ENCODE results near the gene WRNIP1.

DNA sequence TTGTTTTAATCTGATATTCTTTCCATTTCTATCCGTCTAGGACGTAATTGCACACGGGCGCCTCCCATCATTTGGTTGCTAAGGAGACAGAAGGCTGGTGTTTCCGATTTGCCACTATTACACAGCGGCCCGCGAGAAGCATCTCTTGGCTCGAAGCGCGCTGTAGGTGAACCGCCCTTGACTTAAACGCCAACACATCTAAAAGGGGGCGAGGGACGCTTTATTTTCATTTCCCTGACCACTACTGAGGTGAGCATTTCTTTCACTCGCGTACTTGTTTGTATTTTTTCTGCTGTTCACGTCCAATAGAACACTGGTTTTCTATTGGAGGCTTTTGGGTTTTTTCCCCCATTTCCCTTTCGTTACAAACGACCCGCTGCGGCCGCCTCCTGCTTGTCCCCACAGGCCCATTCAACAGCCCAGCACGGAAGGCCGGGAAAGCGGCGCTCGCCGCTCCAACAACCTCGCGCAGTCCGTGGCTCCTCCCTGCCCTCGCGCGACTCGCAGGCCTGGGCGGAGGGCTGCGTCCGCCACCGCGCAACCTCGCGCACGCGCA lies 505 bp upstream of the WRNIP1 start:
- no peak for TF ChIP-seq ZFX (IDR thresholded peaks at IDR 0.05)
- TF ChIP-seq, protein P1, sequence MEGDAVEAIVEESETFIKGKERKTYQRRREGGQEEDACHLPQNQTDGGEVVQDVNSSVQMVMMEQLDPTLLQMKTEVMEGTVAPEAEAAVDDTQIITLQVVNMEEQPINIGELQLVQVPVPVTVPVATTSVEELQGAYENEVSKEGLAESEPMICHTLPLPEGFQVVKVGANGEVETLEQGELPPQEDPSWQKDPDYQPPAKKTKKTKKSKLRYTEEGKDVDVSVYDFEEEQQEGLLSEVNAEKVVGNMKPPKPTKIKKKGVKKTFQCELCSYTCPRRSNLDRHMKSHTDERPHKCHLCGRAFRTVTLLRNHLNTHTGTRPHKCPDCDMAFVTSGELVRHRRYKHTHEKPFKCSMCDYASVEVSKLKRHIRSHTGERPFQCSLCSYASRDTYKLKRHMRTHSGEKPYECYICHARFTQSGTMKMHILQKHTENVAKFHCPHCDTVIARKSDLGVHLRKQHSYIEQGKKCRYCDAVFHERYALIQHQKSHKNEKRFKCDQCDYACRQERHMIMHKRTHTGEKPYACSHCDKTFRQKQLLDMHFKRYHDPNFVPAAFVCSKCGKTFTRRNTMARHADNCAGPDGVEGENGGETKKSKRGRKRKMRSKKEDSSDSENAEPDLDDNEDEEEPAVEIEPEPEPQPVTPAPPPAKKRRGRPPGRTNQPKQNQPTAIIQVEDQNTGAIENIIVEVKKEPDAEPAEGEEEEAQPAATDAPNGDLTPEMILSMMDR (IDR thresholded peaks at IDR 0.05 in 2 of 3, conservative IDR thresholded peaks at IDR 0.05 in 1 of 3; ENCODE audit: borderline replicate concordance in 1 of 3, insufficient read depth in 1 of 3, low read depth in 2 of 3, low read length in 2 of 3) = no peak
- TF ChIP-seq EZH2 (IDR thresholded peaks at IDR 0.05) = no peak
- TF ChIP-seq ZNF274 (IDR thresholded peaks at IDR 0.05; ENCODE audit: low read depth, low read length) = no peak
- TF ChIP-seq, protein P2, sequence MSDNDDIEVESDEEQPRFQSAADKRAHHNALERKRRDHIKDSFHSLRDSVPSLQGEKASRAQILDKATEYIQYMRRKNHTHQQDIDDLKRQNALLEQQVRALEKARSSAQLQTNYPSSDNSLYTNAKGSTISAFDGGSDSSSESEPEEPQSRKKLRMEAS (IDR thresholded peaks at IDR 0.05) = peak; percentile 10; the same call in 1 of the 2 replicates

Measured in HCT116 (cell line).